Neuron (in vitro differentiated cells): ENCODE results near the gene SMIM20.
A peak's percentile ranks its signal among the peaks of the same experiment; 100 is the strongest.

ENCODE experiments used
- H2AFZ ChIP-seq: one replicate; pipeline ENCODE4 v1.6.1; 2013; ENCODE audit warnings: low read depth, mild to moderate bottlenecking, inconsistent platforms, low read length, moderate library complexity
- H3K27me3 ChIP-seq: one replicate; pipeline ENCODE4 v1.6.1; 2013; ENCODE audit warnings: low read length; ENCODE audit not compliant: insufficient read depth
- H3K36me3 ChIP-seq: one replicate; pipeline ENCODE4 v1.6.1; 2013; ENCODE audit warnings: low read length; ENCODE audit not compliant: insufficient read depth
- H3K4me1 ChIP-seq: one replicate; pipeline ENCODE4 v1.6.1; 2013; ENCODE audit warnings: low read length; ENCODE audit not compliant: insufficient read depth
- H3K4me3 ChIP-seq: 2 replicates; pipeline ENCODE4 v1.5.1; 2013; ENCODE audit warnings: mild to moderate bottlenecking, low read length, moderate library complexity
- H3K9me3 ChIP-seq: one replicate; pipeline ENCODE4 v1.6.1; 2013; ENCODE audit warnings: low read length

SMIM20 gene

GRCh38 chr4:25879991-25880651, 33.9 kb upstream of the SMIM20 start:
- H2AFZ ChIP-seq, result no peak overlapping the region
- H3K27me3 ChIP-seq, result no peaks in the 10 kb centered on the region
- no peaks in the 10 kb centered on the region for H3K9me3 ChIP-seq
- no peak overlapping the region for H3K4me3 ChIP-seq
- peaks cover 9% of the 10 kb centered on the region for H3K4me1 ChIP-seq
- no peaks in the 10 kb centered on the region for H3K36me3 ChIP-seq

GRCh38 chr4:25881193-25881592, 32.8 kb upstream of the SMIM20 start:
- Histone ChIP-seq H3K27me3 (no peaks in the 10 kb centered on the region), H3K36me3 (no peaks in the 10 kb centered on the region), H3K4me1 (peaks cover 9% of the 10 kb centered on the region), H3K9me3 (no peaks in the 10 kb centered on the region), H2AFZ (no peak overlapping the region), H3K4me3 (no peak overlapping the region)

GRCh38 chr4:25882226-25882625, 31.8 kb upstream of the SMIM20 start:
- H2AFZ ChIP-seq, result no peak overlapping the region
- H3K4me1 ChIP-seq, result peaks cover 9% of the 10 kb centered on the region
- no peaks in the 10 kb centered on the region for H3K27me3 ChIP-seq
- H3K4me3 ChIP-seq, result no peak overlapping the region
- no peaks in the 10 kb centered on the region for H3K9me3 ChIP-seq
- no peaks in the 10 kb centered on the region for H3K36me3 ChIP-seq

GRCh38 chr4:25883565-25883964, 30.5 kb upstream of the SMIM20 start:
- H3K36me3 ChIP-seq, result no peaks in the 10 kb centered on the region
- H3K9me3 ChIP-seq, result no peaks in the 10 kb centered on the region
- H3K27me3 ChIP-seq, result no peaks in the 10 kb centered on the region
- H3K4me3 ChIP-seq, result no peak overlapping the region
- peaks cover 9% of the 10 kb centered on the region for H3K4me1 ChIP-seq
- no peak overlapping the region for H2AFZ ChIP-seq

- Histone ChIP-seq H3K9me3 (no peaks in the 10 kb centered on the region), H3K4me1 (peaks cover 9% of the 10 kb centered on the region), H3K27me3 (no peaks in the 10 kb centered on the region), H3K36me3 (no peaks in the 10 kb centered on the region), H2AFZ (no peak overlapping the region), H3K4me3 (no peak overlapping the region)
Measured at GRCh38 chr4:25884031-25884782, 29.8 kb upstream of the SMIM20 start.

- no peak overlapping the region for H3K4me3 ChIP-seq
Measured at GRCh38 chr4:25888781-25889180, 25.2 kb upstream of the SMIM20 start.

GRCh38 chr4:25889589-25890503, 24.2 kb upstream of the SMIM20 start:
- Histone ChIP-seq H3K4me3 (no peak overlapping the region), H2AFZ (peak overlapping the region; percentile 6), H3K27me3 (no peaks in the 10 kb centered on the region), H3K9me3 (no peaks in the 10 kb centered on the region), H3K4me1 (peaks cover 12% of the 10 kb centered on the region), H3K36me3 (no peaks in the 10 kb centered on the region)

More at GRCh38 chr4:25888781-25889180, 25.2 kb upstream of the SMIM20 start:
- H3K27me3 ChIP-seq, result no peaks in the 10 kb centered on the region
- no peaks in the 10 kb centered on the region for H3K36me3 ChIP-seq
- H3K9me3 ChIP-seq, result no peaks in the 10 kb centered on the region
- H3K4me1 ChIP-seq, result peaks cover 19% of the 10 kb centered on the region
- no peak overlapping the region for H2AFZ ChIP-seq

GRCh38 chr4:25890571-25891485, 23.2 kb upstream of the SMIM20 start:
- Histone ChIP-seq H3K36me3 (no peaks in the 10 kb centered on the region), H3K27me3 (no peaks in the 10 kb centered on the region), H2AFZ (peak overlapping the region; percentile 6), H3K4me3 (no peak overlapping the region), H3K4me1 (peaks cover 12% of the 10 kb centered on the region), H3K9me3 (no peaks in the 10 kb centered on the region)

GRCh38 chr4:25892796-25893195, 21.2 kb upstream of the SMIM20 start:
- Histone ChIP-seq H3K27me3 (no peaks in the 10 kb centered on the region), H3K9me3 (no peaks in the 10 kb centered on the region), H2AFZ (no peak overlapping the region), H3K4me3 (no peak overlapping the region), H3K4me1 (peaks cover 12% of the 10 kb centered on the region), H3K36me3 (no peaks in the 10 kb centered on the region)

GRCh38 chr4:25896776-25897539, 17.1 kb upstream of the SMIM20 start:
- no peaks in the 10 kb centered on the region for H3K27me3 ChIP-seq
- H3K4me3 ChIP-seq, result no peak overlapping the region
- H3K4me1 ChIP-seq, result no peaks in the 10 kb centered on the region
- H3K9me3 ChIP-seq, result no peaks in the 10 kb centered on the region
- no peaks in the 10 kb centered on the region for H3K36me3 ChIP-seq
- no peak overlapping the region for H2AFZ ChIP-seq

GRCh38 chr4:25900310-25900709, 13.7 kb upstream of the SMIM20 start:
- Histone ChIP-seq H2AFZ (no peak overlapping the region), H3K4me1 (no peaks in the 10 kb centered on the region), H3K36me3 (no peaks in the 10 kb centered on the region)

GRCh38 chr4:25901030-25901430, 13.0 kb upstream of the SMIM20 start:
- Histone ChIP-seq H3K27me3 (no peaks in the 10 kb centered on the region), H2AFZ (no peak overlapping the region), H3K36me3 (no peaks in the 10 kb centered on the region), H3K4me3 (no peak overlapping the region), H3K4me1 (no peaks in the 10 kb centered on the region), H3K9me3 (no peaks in the 10 kb centered on the region)

More at GRCh38 chr4:25900310-25900709, 13.7 kb upstream of the SMIM20 start:
- Histone ChIP-seq H3K27me3 (no peaks in the 10 kb centered on the region), H3K9me3 (no peaks in the 10 kb centered on the region), H3K4me3 (no peak overlapping the region)
